Activated naive CD4-positive, alpha-beta T cell treated with anti-CD3 and anti-CD28 coated beads for 36 hours (primary cell): ENCODE results near the gene ZNF850. TPM values are rescaled to one million over a fixed set of nuclear protein-coding genes. Genes with fewer than 3 reads are reported as not detected.
A peak's percentile ranks its signal among the peaks of the same experiment; 100 is the strongest.
"Not testable (repeated sequence)": the region's sequence is repeated elsewhere in the genome, so short reads cannot be mapped to it uniquely, and the experiment has no call there.

Experiments used
- CTCF ChIA-PET: fragments of 350-600 bp; sonication (Branson Sonifier 250); formaldehyde crosslinking; loops from one replicate; lab custom pipeline; 2021; ENCODE audit warnings: antibody characterized with exemption; lab: Charles Lee
- DNase-seq: peaks from one replicate; pipeline ENCODE4 v3.0.0-alpha.2; 2020
- H3K27ac Mint-ChIP-seq: one replicate; pipeline ENCODE4 v1.8.0; 2021; ENCODE audit warnings: mild to moderate bottlenecking, mixed read lengths
- H3K27me3 Mint-ChIP-seq: one replicate; pipeline ENCODE4 v1.8.0; 2021; ENCODE audit warnings: low read depth, mixed read lengths
- H3K36me3 Mint-ChIP-seq: one replicate; pipeline ENCODE4 v1.8.0; 2021; ENCODE audit warnings: low read depth, mixed read lengths
- H3K4me1 Mint-ChIP-seq: one replicate; pipeline ENCODE4 v1.8.0; 2021; ENCODE audit warnings: low read depth, mixed read lengths
- H3K4me3 Mint-ChIP-seq: one replicate; pipeline ENCODE4 v1.8.0; 2021; ENCODE audit warnings: mild to moderate bottlenecking, moderate library complexity, mixed read lengths
- H3K9me3 Mint-ChIP-seq: one replicate; pipeline ENCODE4 v1.8.0; 2021; ENCODE audit warnings: mixed read lengths
- intact Hi-C: fragments of 100-400 bp; cut with micrococcal nuclease; formaldehyde crosslinking; loops from one replicate; pipeline ENCODE4 v1.15.1; 2023
- total RNA-seq, 2 experiments: library from RNA; stranded (reverse); gene quantifications; one replicate each; pipeline ENCODE4 v1.2.3, GENCODE V29; 2021

The ZNF850 gene
- total RNA-seq, 2 experiments from 2014 or later, result 11.2 to 11.3 TPM

DNA sequence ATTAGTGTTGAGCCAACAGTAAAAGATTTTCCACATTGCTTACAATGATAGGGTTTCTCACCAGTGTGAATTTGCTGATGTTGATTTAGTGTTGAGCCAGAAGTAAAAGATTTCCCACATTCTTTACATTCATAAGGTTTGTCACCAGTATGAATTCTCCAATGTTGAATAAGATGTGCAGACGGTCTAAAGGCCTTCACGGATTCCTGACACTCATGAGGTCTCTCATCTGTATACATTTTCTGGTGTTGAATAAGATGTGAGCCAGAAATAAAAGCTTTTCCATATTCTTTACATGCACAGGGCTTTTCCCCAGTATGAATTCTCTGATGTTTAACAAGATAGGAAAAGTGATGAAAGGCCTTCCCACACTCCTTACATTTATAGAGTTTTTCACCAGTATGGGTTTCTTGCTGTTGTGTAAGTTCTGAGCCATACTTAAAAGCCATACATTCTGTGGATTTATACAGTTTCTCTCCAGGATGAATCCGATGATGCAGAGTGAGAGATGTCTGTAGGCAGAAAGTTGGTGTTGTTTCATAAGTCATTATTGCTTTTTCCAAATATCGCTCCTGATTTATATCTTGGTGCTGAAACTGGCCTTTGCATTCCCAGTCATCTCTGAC, 22.4 kb downstream of the ZNF850 start:
- Mint-ChIP-seq H3K27ac (peak overlapping the region; percentile 26), H3K4me1 (no peaks in the 10 kb centered on the region), H3K36me3 (peaks cover 90% of the 10 kb centered on the region), H3K4me3 (no peak overlapping the region), H3K27me3 (no peaks in the 10 kb centered on the region), H3K9me3 (peaks cover 71% of the 10 kb centered on the region)
- intact Hi-C loops, result no loop called here
- CTCF ChIA-PET, result no interaction called here
- no peak for DNase-seq

DNA sequence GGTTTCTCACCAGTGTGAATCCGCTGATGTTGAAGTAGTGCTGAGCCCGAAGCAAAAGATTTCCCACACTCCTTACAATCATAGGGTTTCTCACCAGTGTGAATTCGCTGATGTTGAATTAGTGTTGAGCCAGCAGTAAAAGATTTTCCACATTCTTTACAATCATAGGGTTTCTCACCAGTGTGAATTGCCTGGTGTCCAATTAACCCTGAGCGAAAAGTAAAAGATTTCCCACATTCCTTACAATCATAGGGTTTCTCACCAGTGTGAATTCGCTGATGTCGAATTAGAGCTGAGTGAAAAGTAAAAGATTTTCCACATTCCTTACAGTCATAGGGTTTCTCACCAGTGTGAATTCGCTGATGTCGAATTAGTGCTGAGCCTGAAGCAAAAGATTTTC, 23.0 kb downstream of the ZNF850 start:
- H3K4me1 Mint-ChIP-seq, CTCF ChIA-PET, intact Hi-C loops, DNase-seq, H3K27me3 Mint-ChIP-seq, H3K4me3 Mint-ChIP-seq: not testable (repeated sequence)
- peaks cover 88% of the 10 kb centered on the region for H3K36me3 Mint-ChIP-seq
- H3K27ac Mint-ChIP-seq, result peak overlapping the region; percentile 26
- H3K9me3 Mint-ChIP-seq, result peaks cover 73% of the 10 kb centered on the region

DNA sequence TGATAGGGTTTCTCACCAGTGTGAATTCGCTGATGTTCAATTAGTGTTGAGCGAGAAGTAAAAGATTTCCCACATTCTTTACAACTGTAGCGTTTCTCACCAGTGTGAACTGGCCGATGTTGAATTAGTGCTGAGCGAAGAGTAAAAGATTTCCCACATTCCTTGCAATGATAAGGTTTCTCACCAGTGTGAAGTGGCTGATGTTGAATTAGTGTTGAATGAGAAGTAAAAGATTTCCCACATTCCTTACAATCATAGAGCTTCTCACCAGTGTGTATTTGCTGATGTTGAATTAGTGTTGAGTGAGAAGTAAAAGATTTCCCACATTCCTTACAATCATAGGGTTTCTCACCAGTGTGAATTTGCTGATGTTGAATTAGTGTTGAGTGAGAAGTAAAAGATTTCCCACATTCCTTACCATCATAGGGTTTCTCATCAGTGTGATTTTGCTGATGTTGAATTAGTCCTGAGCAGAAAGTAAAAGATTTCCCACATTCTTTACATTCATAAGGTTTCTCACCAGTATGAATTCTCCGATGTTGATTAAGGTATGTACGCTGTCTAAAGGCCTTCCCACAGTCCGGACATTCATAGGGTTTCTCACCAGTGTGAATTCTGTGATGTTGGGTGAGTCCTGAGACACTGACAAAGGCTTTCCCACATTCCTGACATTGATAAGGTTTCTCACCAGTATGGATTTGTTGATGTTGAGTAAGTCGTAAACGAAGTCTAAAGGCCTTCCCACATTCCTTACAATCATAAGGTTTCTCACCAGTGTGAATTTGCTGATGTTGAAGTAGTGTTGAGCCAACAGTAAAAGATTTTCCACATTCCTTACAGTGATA, 24.0 kb downstream of the ZNF850 start:
- peaks cover 74% of the 10 kb centered on the region for H3K9me3 Mint-ChIP-seq
- peaks cover 87% of the 10 kb centered on the region for H3K36me3 Mint-ChIP-seq
- no peak for DNase-seq
- intact Hi-C loops, result no loop called here
- no peak overlapping the region for H3K4me3 Mint-ChIP-seq
- H3K4me1 Mint-ChIP-seq, result no peaks in the 10 kb centered on the region
- H3K27me3 Mint-ChIP-seq, result no peaks in the 10 kb centered on the region
- H3K27ac Mint-ChIP-seq, result no peak overlapping the region
- CTCF ChIA-PET, result no interaction called here

DNA sequence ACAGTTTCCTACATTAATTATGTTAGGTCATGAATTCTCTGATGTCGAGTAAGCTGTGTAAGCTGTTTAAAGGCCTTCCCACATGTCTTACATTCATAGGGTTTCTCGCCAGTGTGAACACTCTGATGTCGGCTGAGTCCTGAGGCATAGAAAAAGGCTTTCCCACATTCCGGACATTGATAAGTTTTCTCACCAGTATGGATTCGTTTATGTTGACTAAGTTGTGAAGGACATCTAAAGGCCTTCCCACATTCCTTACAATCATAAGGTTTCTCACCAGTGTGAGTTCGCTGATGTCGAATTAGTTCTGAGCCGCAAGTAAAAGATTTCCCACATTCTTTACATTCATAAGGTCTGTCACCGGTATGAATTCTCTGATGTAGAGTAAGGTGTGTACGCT, 24.9 kb downstream of the ZNF850 start:
- Mint-ChIP-seq H3K4me3 (no peak overlapping the region), H3K36me3 (peaks cover 86% of the 10 kb centered on the region), H3K27me3 (no peaks in the 10 kb centered on the region), H3K9me3 (peaks cover 73% of the 10 kb centered on the region), H3K4me1 (no peaks in the 10 kb centered on the region), H3K27ac (no peak overlapping the region)
- intact Hi-C loops, result no loop called here
- CTCF ChIA-PET, result interaction anchor here (0.6 kb wide), 1 partner anchor 368 kb away, joined by 3 read pairs; no protein-coding TSS in a partner anchor
- no peak for DNase-seq

DNA sequence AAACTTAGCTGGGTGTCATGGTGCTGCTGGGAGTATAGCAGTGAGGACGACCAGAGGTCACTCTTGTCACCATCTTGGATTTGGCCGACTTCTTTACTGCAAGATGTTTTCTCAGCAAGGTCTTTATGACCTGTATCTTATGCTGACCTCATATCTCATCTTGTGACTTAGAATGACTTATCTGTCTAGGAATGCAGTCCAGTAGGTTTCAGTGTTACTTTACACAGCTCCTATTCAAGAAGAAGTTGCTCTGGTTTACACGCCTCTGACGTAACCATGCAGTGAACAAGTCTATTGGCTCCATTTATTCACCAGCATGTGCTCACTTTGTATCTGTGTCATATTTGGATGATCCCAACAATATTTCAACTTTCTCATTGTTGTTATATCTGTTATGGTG, 26.7 kb downstream of the ZNF850 start:
- Mint-ChIP-seq H3K36me3 (peaks cover 77% of the 10 kb centered on the region), H3K4me3 (no peak overlapping the region), H3K9me3 (peaks cover 69% of the 10 kb centered on the region), H3K27ac (no peak overlapping the region), H3K27me3 (no peaks in the 10 kb centered on the region), H3K4me1 (no peaks in the 10 kb centered on the region)
- intact Hi-C loops, result no loop called here
- DNase-seq, result no peak
- CTCF ChIA-PET, result no interaction called here

DNA sequence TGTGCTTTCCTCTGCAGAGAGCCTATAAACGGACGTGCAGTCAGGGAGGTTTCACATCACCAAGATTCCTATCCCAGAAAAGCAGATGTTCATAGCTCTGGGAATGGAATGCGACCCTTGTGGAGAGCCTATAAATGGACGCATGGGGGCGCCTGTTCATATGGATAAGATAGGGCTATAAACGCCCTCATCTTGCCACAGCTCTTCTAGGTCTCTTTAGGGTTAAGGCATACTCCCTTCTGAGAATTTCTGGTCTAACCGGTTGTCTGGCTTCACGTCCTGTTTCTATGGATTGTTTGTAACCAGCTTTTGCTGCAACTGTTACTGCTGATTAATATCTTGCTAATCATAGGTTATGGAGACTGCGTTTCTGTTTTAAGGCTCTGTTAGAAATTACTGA, 36.4 kb downstream of the ZNF850 start:
- H3K4me3 Mint-ChIP-seq, CTCF ChIA-PET: not testable (repeated sequence)
- H3K9me3 Mint-ChIP-seq, result peaks cover 73% of the 10 kb centered on the region

DNA sequence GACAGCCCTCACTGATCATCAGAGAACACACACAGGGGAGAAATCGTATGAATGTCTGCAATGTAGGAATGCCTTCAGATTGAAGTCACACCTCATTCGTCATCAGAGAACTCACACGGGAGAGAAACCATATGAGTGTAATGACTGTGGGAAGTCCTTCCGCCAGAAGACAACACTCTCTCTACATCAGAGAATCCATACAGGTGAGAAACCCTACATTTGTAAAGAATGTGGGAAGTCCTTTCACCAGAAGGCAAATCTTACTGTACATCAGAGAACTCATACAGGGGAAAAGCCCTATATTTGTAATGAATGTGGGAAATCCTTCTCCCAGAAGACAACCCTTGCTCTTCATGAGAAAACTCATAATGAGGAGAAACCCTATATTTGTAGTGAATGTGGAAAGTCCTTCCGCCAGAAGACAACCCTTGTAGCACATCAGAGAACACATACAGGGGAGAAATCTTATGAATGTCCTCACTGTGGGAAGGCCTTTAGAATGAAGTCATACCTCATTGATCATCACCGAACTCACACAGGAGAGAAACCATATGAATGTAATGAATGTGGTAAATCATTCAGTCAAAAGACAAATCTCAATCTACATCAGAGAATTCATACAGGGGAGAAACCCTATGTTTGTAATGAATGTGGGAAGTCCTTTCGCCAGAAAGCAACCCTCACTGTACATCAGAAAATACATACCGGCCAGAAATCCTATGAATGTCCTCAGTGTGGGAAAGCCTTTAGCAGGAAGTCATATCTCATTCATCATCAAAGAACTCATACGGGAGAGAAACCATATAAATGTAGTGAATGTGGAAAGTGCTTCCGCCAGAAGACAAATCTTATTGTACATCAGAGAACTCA, 52.7 kb downstream of the ZNF850 start:
- H3K27ac Mint-ChIP-seq, result no peak overlapping the region
- no peak overlapping the region for H3K4me3 Mint-ChIP-seq
- no peaks in the 10 kb centered on the region for H3K4me1 Mint-ChIP-seq
- no peaks in the 10 kb centered on the region for H3K27me3 Mint-ChIP-seq
- CTCF ChIA-PET, result no interaction called here
- DNase-seq, result no peak
- intact Hi-C loops, result no loop called here
- peaks cover 50% of the 10 kb centered on the region for H3K9me3 Mint-ChIP-seq
- H3K36me3 Mint-ChIP-seq, result peaks cover 68% of the 10 kb centered on the region

More for the DNA sequence above, 36.4 kb downstream of the ZNF850 start:
- DNase-seq, H3K4me1 Mint-ChIP-seq, H3K27me3 Mint-ChIP-seq, H3K27ac Mint-ChIP-seq, intact Hi-C loops: not testable (repeated sequence)
- H3K36me3 Mint-ChIP-seq, result peaks cover 73% of the 10 kb centered on the region

DNA sequence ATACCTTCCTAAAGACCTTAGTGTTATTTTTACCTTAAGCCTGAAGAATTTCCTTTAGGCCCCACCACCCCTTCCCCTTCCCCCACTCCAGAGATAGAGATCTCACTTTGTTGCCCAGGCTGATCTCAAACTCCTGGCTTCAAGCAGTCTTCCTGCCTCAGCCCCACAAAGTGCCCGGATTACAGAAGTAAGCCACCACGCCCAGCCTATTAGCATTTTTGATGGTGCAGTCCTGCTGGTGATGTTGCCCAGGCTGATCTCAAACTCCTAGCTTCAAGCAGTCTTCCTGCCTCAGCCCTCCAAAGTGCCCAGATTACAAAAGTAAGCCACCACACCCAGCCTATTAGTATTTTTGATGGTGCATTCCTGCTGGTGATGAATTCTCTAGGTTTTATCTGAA, 63.2 kb downstream of the ZNF850 start:
- Mint-ChIP-seq H3K27me3 (no peaks in the 10 kb centered on the region), H3K4me3 (no peak overlapping the region), H3K4me1 (no peaks in the 10 kb centered on the region), H3K9me3 (peaks cover 59% of the 10 kb centered on the region), H3K27ac (no peak overlapping the region), H3K36me3 (peaks cover 91% of the 10 kb centered on the region)
- CTCF ChIA-PET, result interaction anchor here (0.6 kb wide), 1 partner anchor 76 kb away, joined by 5 read pairs; no protein-coding TSS in a partner anchor
- DNase-seq, result no peak
- intact Hi-C loops, result no loop called here

DNA sequence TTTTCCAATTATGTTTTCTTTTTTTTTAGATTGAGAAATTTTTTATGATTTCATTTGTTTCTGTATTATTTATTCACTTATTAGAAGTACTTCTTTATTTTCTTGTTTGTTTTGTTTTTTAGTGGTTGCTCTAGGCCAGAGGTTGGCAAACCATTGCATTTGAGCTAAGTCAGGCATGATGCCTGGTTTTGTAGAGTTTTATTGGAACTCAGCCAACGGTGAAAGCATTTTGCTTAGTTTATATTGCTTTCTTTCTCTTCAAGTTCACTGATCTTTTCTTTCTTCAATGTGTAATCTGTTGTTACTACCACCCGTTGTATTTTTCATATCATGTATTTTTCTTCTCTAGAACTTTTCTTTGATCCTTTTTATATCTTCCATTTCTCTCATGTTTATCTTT, 65.5 kb downstream of the ZNF850 start:
- Mint-ChIP-seq H3K4me1 (no peaks in the 10 kb centered on the region), H3K9me3 (peaks cover 55% of the 10 kb centered on the region), H3K4me3 (no peak overlapping the region), H3K27me3 (no peaks in the 10 kb centered on the region), H3K36me3 (peaks cover 81% of the 10 kb centered on the region), H3K27ac (no peak overlapping the region)
- intact Hi-C loops, result no loop called here
- CTCF ChIA-PET, result no interaction called here
- no peak for DNase-seq

DNA sequence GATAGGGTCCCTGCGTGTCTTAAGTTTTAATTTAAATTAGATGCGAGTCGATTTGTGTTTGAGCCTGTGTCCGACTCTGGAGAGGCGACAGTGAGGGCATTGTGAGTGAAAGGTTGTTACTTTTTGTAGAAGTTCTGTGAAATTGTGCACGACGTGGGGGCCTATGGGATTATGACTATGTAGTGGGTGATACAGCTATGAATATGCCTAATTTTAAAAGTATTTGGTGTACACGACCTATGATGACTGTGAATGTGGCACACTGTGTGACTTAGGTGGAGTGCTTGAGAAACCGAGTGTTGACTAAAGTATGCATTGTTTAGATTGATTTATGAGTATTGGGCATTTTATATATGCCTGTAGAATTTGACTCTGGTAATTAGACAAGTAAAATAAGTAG, 84.5 kb downstream of the ZNF850 start:
- H3K27ac Mint-ChIP-seq, result peak overlapping the region; percentile 90
- peaks cover 26% of the 10 kb centered on the region for H3K4me1 Mint-ChIP-seq
- H3K27me3 Mint-ChIP-seq, result no peaks in the 10 kb centered on the region
- CTCF ChIA-PET, result no interaction called here
- H3K9me3 Mint-ChIP-seq, result peaks cover 15% of the 10 kb centered on the region
- H3K36me3 Mint-ChIP-seq, result peaks cover 62% of the 10 kb centered on the region
- peak; percentile 8 for DNase-seq
- intact Hi-C loops, result loop anchor here (5.0 kb wide), 1 partner anchor 84 kb away; the partner anchor contains the start of gene ZNF850
- peak overlapping the region; percentile 88 for H3K4me3 Mint-ChIP-seq

DNA sequence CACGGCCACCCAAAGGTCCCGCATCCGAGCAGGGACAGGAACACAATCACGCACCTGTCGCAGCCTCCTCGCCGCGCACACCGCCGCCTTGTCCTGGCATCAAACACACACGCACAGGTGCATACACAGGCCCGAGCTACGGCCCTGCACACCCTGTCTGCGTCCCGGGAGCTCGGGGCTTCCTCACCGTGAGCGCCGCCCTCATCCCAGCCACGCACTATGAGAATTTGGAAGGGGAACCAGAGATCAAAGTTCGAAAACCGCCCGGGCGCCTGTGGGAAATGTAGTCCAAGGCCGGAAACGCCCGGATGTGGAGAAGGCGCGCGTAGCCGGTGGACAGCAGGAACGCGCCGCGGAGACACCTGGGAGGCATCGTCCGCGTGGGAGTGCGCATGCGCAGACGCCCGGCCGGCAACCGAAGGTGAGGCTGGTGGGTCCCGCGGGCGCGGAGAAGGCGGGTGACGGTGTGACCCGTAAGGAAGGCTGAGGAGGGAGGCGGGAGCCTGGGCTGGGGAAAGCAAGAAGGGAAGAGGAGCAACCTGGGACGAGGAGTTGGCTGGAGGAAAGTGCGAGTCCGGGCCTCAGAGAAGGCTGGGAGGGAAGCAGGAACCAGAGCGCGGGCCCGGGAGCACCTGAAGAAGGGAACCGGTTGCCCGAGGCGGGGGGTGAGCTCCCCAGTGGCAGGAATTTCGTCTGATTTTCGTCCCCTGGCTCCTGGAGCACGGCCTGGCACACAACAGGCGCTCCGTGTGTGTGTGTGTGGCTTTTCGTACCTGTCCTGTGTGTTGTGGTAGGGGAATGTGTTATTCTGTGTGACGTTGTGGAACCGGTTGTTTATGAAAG, 85.2 kb downstream of the ZNF850 start, which contains the start of gene ZNF567:
Gene ZNF567, plus strand, starts transcription at position 399 of the 843 bp plus-strand sequence. CDS start 7,256 bp downstream, outside the sequence.
- H3K36me3 Mint-ChIP-seq, result peaks cover 59% of the 10 kb centered on the region
- peaks cover 15% of the 10 kb centered on the region for H3K9me3 Mint-ChIP-seq
- peak; percentile 98 for DNase-seq
- peak within 1 kb of the TSS; percentile 90 for H3K27ac Mint-ChIP-seq
- H3K4me1 Mint-ChIP-seq, result peaks cover 26% of the 10 kb centered on the region
- CTCF ChIA-PET, result no interaction called here
- H3K4me3 Mint-ChIP-seq, result peak within 1 kb of the TSS; percentile 88
- intact Hi-C loops, result loop anchor here (1.0 to 5.0 kb wide), 9 partner anchors 21 to 472 kb away; partner anchors contain the start of genes ZFP82, ZNF146, ZNF260 and ZNF345
- H3K27me3 Mint-ChIP-seq, result no peaks in the 10 kb centered on the region
